ENCODE results near the gene BLM. TPM values are rescaled to one million over a fixed set of nuclear protein-coding genes. Genes with fewer than 3 reads are reported as not detected.

BLM gene
- total and polyA plus RNA-seq, 2 donors (not counting 1 experiment from before 2014, with no cell fraction given), result 1.5 to 1.7 TPM

DNA sequence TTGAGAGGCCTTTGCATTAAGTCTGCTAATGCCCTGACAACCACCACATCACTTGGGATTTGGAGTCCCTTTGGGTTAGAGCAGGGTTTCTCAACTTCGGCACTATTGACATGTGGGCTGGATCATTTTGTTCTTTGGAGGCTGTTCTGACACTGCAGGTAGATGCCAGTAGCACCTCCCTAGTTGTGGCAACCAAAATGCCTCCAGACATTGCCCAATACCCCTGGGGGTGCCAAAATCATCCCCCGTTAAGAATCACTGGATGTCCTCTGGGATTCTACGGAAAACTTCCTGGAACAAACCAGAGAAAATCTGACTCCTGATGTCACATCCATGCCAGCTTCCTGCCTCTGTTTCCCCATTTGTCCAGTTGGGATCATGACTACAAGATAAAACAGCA lies 37.2 kb upstream of the BLM start:
- Histone ChIP-seq H3K36me3 (ENCODE audit: control insufficient read depth, insufficient read depth, low read length) (no peaks in the 10 kb centered on the region), H3K27me3 (ENCODE audit: control insufficient read depth, insufficient read depth, low read length) (no peaks in the 10 kb centered on the region), H3K79me2 (ENCODE audit: control insufficient read depth, insufficient read depth, low read length) (no peaks in the 10 kb centered on the region), H3K27ac (ENCODE audit: insufficient read depth, low read length) (peak overlapping the region; percentile 86), H3K4me3 (replicated peaks in 1 of 4; ENCODE audit: control extremely low read depth in 1 of 4, insufficient read depth in 1 of 4, low read depth in 3 of 4, low read length in 4 of 4) (no peak overlapping the region), H3K4me1 (ENCODE audit: control insufficient read depth, extremely low read depth, insufficient read depth, low read length) (peaks cover 14% of the 10 kb centered on the region), H2AFZ (ENCODE audit: low read length) (no peak overlapping the region), H3K4me2 (ENCODE audit: extremely low read depth, insufficient read depth, low read length) (peak overlapping the region; percentile 20), H3K9ac (ENCODE audit: insufficient read depth, low read length) (no peak overlapping the region), H4K20me1 (ENCODE audit: control insufficient read depth, extremely low read depth, insufficient read depth, low read length) (no peaks in the 10 kb centered on the region), H3K9me3 (ENCODE audit: control insufficient read depth, insufficient read depth, low read depth, low read length) (no peaks in the 10 kb centered on the region)
- TF ChIP-seq EZH2 (IDR thresholded peaks at IDR 0.05; ENCODE audit: low read length, missing control alignments) (no peak), CTCF (conservative IDR thresholded peaks at IDR 0.05 in 1 of 2, IDR thresholded peaks at IDR 0.05 in 1 of 2; ENCODE audit: low read depth in 1 of 2, low read length in 2 of 2) (no peak)
- no peak for DNase-seq (ENCODE audit: low read depth in 2 of 2)

- Histone ChIP-seq H3K9me3 (ENCODE audit: control insufficient read depth, insufficient read depth, low read depth, low read length) (no peaks in the 10 kb centered on the region), H3K4me1 (ENCODE audit: control insufficient read depth, extremely low read depth, insufficient read depth, low read length) (peaks cover 14% of the 10 kb centered on the region), H3K27me3 (ENCODE audit: control insufficient read depth, insufficient read depth, low read length) (no peaks in the 10 kb centered on the region), H4K20me1 (ENCODE audit: control insufficient read depth, extremely low read depth, insufficient read depth, low read length) (no peaks in the 10 kb centered on the region), H3K4me2 (ENCODE audit: extremely low read depth, insufficient read depth, low read length) (peak overlapping the region; percentile 20), H3K79me2 (ENCODE audit: control insufficient read depth, insufficient read depth, low read length) (no peaks in the 10 kb centered on the region), H3K9ac (ENCODE audit: insufficient read depth, low read length) (no peak overlapping the region), H3K36me3 (ENCODE audit: control insufficient read depth, insufficient read depth, low read length) (no peaks in the 10 kb centered on the region), H2AFZ (ENCODE audit: low read length) (peak overlapping the region; percentile 12), H3K27ac (ENCODE audit: insufficient read depth, low read length) (peak overlapping the region; percentile 86), H3K4me3 (replicated peaks in 1 of 4; ENCODE audit: control extremely low read depth in 1 of 4, insufficient read depth in 1 of 4, low read depth in 3 of 4, low read length in 4 of 4) (no peak overlapping the region)
- no peak for TF ChIP-seq EZH2 (IDR thresholded peaks at IDR 0.05; ENCODE audit: low read length, missing control alignments)
- peak; percentile 95 to 98 for DNase-seq (ENCODE audit: low read depth in 2 of 2)
Measured at GRCh38 chr15:90680371-90680935, 36.7 kb upstream of the BLM start.

DNA sequence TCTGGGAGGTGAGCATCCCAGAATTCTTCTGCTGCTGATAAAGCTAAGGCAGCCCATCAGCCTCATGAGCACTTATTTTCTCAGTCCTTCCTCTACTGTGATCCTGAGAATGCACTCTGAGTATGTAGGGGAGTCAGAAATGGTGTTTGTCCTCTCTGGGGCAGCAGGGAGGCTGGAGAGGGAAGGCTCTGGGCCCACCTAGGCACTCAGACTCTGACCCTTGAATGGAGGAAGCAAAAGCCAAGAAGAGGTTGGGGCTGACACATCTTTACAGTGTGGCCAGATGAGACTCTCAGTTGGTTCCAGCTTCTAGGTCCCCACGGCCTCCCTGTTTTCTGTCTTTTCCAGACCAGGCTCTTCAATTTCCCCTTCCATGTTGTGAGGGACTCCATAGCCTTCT lies 36.1 kb upstream of the BLM start:
- no peak for TF ChIP-seq CTCF (conservative IDR thresholded peaks at IDR 0.05 in 1 of 2, IDR thresholded peaks at IDR 0.05 in 1 of 2; ENCODE audit: low read depth in 1 of 2, low read length in 2 of 2)
- no peak for TF ChIP-seq EZH2 (IDR thresholded peaks at IDR 0.05; ENCODE audit: low read length, missing control alignments)
- Histone ChIP-seq H2AFZ (ENCODE audit: low read length) (no peak overlapping the region), H3K36me3 (ENCODE audit: control insufficient read depth, insufficient read depth, low read length) (no peaks in the 10 kb centered on the region), H3K9me3 (ENCODE audit: control insufficient read depth, insufficient read depth, low read depth, low read length) (no peaks in the 10 kb centered on the region), H3K79me2 (ENCODE audit: control insufficient read depth, insufficient read depth, low read length) (no peaks in the 10 kb centered on the region), H3K4me3 (replicated peaks in 1 of 4; ENCODE audit: control extremely low read depth in 1 of 4, insufficient read depth in 1 of 4, low read depth in 3 of 4, low read length in 4 of 4) (no peak overlapping the region), H3K4me2 (ENCODE audit: extremely low read depth, insufficient read depth, low read length) (no peak overlapping the region), H4K20me1 (ENCODE audit: control insufficient read depth, extremely low read depth, insufficient read depth, low read length) (no peaks in the 10 kb centered on the region), H3K9ac (ENCODE audit: insufficient read depth, low read length) (no peak overlapping the region), H3K27ac (ENCODE audit: insufficient read depth, low read length) (peak overlapping the region; percentile 86), H3K27me3 (ENCODE audit: control insufficient read depth, insufficient read depth, low read length) (no peaks in the 10 kb centered on the region), H3K4me1 (ENCODE audit: control insufficient read depth, extremely low read depth, insufficient read depth, low read length) (peaks cover 14% of the 10 kb centered on the region)
- DNase-seq (ENCODE audit: low read depth in 2 of 2), result no peak
